HAP-1 (cell line): ENCODE data around the gene SBNO2.

Experiments used
- DNase-seq, 2 experiments: peaks; one replicate each; pipeline ENCODE4 v3.0.0-alpha.2; 2016 to 2020; ENCODE audit warnings: low spot score in 2 of 2
- H3K27me3 ChIP-seq: fragments of 250-450 bp; sonication (Bioruptor Pico); 2 replicates; pipeline ENCODE4 v1.5.1; 2020; ENCODE audit warnings: low read depth, mild to moderate bottlenecking, moderate library complexity
- H3K36me3 ChIP-seq: fragments of 250-450 bp; sonication (Bioruptor Pico); replicated peaks from 2 replicates; pipeline ENCODE4 v1.5.1; 2020; ENCODE audit warnings: mild to moderate bottlenecking
- H3K4me1 ChIP-seq: fragments of 250-450 bp; sonication (Bioruptor Pico); 2 replicates; pipeline ENCODE4 v1.5.1; 2020; ENCODE audit warnings: mild to moderate bottlenecking
- H3K4me3 ChIP-seq: fragments of 250-450 bp; sonication (Bioruptor Pico); 2 replicates; pipeline ENCODE4 v1.5.1; 2020; ENCODE audit warnings: mild to moderate bottlenecking, moderate library complexity
- H3K9me3 ChIP-seq: fragments of 250-450 bp; sonication (Bioruptor Pico); 2 replicates; pipeline ENCODE4 v1.5.1; 2020; ENCODE audit warnings: mild to moderate bottlenecking, moderate library complexity
- in situ Hi-C: fragments of 300-500 bp; cut with MboI; formaldehyde crosslinking; loops from 3 replicates; pipeline ENCODE4 v1.14.3; 2020; ENCODE audit warnings: low sequenced_read_pairs, inconsistent platforms, mixed read lengths

The SBNO2 gene

DNA sequence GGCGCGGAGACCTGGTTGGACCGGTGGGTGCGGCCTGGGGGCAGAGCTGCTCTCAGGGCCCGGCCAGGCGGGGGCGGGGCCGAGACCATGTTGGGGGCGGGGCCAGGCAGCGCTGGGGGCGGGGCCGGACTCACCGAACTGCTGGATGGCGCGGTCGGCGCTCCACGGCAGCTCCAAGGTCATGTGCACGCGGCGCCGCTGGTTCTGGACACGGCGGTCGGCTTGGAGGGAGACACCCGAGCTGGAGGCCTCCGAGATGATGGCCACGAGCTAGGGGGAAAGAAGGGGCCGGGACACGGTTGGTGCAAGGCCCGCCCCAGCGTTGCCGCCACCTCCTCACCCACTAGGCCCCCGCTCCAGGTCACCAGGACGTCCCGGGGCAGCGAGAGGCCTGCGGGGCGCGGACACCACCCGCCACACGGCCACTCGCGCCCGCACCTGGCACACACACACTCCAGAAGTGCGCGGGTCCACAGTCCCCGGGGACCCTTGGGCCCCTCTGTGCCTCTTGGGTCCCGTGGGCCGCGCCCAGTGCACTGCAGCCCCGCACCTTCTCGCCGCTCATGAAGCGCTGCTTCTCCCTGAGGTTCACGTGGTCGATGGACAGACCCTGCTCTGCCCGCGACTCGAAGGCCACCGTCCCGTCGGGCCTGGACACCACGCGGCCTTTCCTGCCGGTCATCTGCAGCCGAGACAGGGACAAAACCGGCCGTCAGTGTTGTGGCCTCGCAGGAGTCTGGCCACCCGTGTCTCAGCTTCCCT is 61.6 kb downstream of the SBNO2 start:
- Histone ChIP-seq H3K27me3 (no peaks in the 10 kb centered on the region), H3K36me3 (peaks cover 36% of the 10 kb centered on the region), H3K9me3 (no peaks in the 10 kb centered on the region), H3K4me3 (no peak overlapping the region), H3K4me1 (peaks cover 5% of the 10 kb centered on the region; the same call in 1 of the 2 replicates)
- in situ Hi-C loops: no loop called here
- peak in 1 of 2 experiments; percentile 38 for DNase-seq

DNA sequence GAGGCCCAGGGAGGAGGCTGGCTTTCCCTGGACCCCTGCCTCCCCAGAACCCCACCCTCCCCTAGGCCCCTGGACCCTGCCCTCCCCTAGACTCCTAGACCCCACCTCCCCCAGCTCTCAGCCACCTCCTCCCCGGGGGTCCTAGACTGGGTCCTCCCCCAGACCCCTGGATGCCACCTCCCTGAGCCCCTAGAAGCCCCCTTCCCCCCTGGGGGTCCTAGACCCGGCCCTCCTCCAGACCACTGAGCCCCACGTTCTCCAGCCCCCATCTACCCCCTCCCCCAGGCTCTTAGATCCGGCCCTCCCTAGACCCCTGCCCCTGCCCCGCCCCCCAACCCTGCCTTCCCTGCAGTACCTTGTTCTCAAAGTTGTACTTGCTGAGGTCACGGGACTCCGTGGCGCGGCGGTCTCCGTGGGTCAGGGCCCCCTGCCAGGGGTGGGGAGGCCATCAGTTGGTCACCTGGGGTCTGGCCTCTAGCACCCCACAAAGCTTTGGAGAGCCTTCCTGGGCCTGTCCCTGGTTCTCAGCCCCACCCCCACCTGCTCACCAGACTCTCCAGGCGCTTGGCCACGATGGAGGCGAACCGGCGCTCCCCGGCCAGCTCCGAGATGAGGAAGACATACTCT is 62.3 kb downstream of the SBNO2 start:
- Histone ChIP-seq H3K4me1 (peaks cover 5% of the 10 kb centered on the region; the same call in 1 of the 2 replicates), H3K36me3 (peaks cover 41% of the 10 kb centered on the region), H3K27me3 (no peaks in the 10 kb centered on the region), H3K9me3 (no peaks in the 10 kb centered on the region), H3K4me3 (no peak overlapping the region)
- DNase-seq: no peak
- in situ Hi-C loops: no loop called here

GRCh38 chr19:1110809-1111640 is 63.0 kb downstream of the SBNO2 start:
- peaks cover 48% of the 10 kb centered on the region for H3K36me3 ChIP-seq
- DNase-seq: no peak

GRCh38 chr19:1109697-1110671 is 64.1 kb downstream of the SBNO2 start:
- in situ Hi-C loops: loop anchor here (5.0 kb wide), 1 partner anchor 92 kb away; no protein-coding TSS in a partner anchor

More at GRCh38 chr19:1110809-1111640, 63.0 kb downstream of the SBNO2 start:
- Histone ChIP-seq H3K4me1 (peaks cover 5% of the 10 kb centered on the region; the same call in 1 of the 2 replicates), H3K9me3 (no peaks in the 10 kb centered on the region), H3K4me3 (no peak overlapping the region), H3K27me3 (no peaks in the 10 kb centered on the region)
- in situ Hi-C loops: no loop called here

DNA sequence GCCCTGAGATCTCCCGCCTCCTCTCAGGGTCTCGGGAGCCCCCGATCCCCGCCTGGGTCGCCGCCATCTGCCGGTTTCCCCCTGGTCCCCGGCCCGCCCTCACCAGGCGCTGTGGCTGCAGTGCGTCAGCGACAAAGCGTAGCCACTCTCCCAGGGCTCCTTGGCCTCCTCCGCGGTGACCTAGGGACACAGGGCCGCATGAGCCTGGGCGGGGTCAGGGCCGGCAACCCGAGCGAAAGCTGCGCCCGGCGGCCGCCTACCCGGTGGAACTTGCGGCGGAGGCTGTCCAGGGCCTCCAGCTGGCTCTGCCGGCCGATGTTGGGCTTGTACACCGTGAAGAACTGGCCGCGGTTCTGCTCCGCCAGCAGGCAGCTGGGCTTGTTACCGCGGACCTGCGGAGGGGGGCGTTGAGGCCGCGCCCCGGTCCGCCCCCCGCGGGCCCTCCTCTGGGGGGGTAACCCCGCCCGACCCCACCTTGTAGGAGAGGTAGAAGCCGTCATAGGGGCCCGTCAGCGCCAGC is 65.0 kb downstream of the SBNO2 start:
- peaks cover 5% of the 10 kb centered on the region; the same call in 1 of the 2 replicates for H3K4me1 ChIP-seq
- no peak overlapping the region for H3K4me3 ChIP-seq
- DNase-seq: no peak
- no peaks in the 10 kb centered on the region for H3K9me3 ChIP-seq
- H3K27me3 ChIP-seq: no peaks in the 10 kb centered on the region
- H3K36me3 ChIP-seq: peaks cover 43% of the 10 kb centered on the region
- in situ Hi-C loops: loop anchor here (5.0 kb wide), 1 partner anchor 93 kb away; no protein-coding TSS in a partner anchor

More at GRCh38 chr19:1109697-1110671, 64.1 kb downstream of the SBNO2 start:
- H3K4me3 ChIP-seq: no peak overlapping the region
- H3K4me1 ChIP-seq: peaks cover 5% of the 10 kb centered on the region; the same call in 1 of the 2 replicates
- H3K36me3 ChIP-seq: peaks cover 48% of the 10 kb centered on the region
- no peaks in the 10 kb centered on the region for H3K9me3 ChIP-seq
- no peaks in the 10 kb centered on the region for H3K27me3 ChIP-seq
- no peak for DNase-seq

GRCh38 chr19:1108291-1109031 is 65.6 kb downstream of the SBNO2 start:
- H3K4me3 ChIP-seq: no peak overlapping the region
- H3K9me3 ChIP-seq: no peaks in the 10 kb centered on the region
- H3K4me1 ChIP-seq: peaks cover under 1% of the 10 kb centered on the region; the same call in 1 of the 2 replicates
- no peaks in the 10 kb centered on the region for H3K27me3 ChIP-seq
- peaks cover 37% of the 10 kb centered on the region for H3K36me3 ChIP-seq
- in situ Hi-C loops: loop anchor here (5.0 kb wide), 1 partner anchor 94 kb away; no protein-coding TSS in a partner anchor
- no peak for DNase-seq

GRCh38 chr19:1107661-1108261 is 66.3 kb downstream of the SBNO2 start:
- H3K4me1 ChIP-seq: peaks cover 1% of the 10 kb centered on the region; the same call in 1 of the 2 replicates
- no peaks in the 10 kb centered on the region for H3K9me3 ChIP-seq
- no peak overlapping the region for H3K4me3 ChIP-seq
- peaks cover 33% of the 10 kb centered on the region for H3K36me3 ChIP-seq
- in situ Hi-C loops: loop anchor here (5.0 kb wide), 1 partner anchor 95 kb away; no protein-coding TSS in a partner anchor
- H3K27me3 ChIP-seq: no peaks in the 10 kb centered on the region
- DNase-seq: no peak

DNA sequence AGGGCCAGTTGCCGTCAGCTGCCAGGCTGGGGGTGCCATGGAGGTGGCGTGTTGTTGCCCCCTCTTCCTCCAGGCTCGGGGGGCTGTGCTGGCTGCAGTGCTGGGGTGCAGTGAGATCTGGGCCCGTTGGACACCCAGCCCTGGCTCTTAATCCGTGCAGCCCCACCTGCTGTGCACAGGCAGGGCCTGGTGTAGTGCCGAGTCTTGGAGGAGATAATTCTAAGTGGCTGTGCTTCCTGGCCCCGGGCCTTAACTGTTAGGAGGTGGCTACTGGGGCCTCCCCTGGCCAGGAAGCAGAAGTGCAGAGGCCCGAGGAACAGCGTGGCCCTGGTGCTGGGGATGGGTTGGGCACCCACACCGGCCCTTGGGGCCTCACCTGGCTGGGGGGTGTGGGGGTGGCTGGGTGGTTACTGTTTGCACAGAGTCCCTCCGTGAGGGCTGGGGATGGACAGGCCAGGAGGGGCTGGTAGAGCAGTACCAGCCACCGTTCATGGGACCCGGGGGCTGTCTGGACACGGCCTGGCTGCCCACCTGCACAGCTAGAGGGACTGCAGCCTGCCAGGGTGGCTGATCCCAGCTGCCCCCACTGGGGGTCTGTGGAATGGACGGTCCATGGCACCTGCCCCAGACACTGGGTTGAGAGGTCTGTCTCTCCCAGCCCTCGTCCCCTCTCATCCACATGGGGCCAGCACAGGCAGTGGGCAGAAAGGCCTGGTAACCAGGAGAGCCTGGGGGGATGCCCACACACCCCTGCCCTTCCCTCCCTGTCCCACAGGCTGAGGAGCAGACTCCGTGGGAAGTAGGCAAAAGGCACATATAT is 67.0 kb downstream of the SBNO2 start:
- DNase-seq: no peak
- in situ Hi-C loops: loop anchor here (5.0 kb wide), 1 partner anchor 95 kb away; no protein-coding TSS in a partner anchor
- H3K36me3 ChIP-seq: peaks cover 28% of the 10 kb centered on the region

DNA sequence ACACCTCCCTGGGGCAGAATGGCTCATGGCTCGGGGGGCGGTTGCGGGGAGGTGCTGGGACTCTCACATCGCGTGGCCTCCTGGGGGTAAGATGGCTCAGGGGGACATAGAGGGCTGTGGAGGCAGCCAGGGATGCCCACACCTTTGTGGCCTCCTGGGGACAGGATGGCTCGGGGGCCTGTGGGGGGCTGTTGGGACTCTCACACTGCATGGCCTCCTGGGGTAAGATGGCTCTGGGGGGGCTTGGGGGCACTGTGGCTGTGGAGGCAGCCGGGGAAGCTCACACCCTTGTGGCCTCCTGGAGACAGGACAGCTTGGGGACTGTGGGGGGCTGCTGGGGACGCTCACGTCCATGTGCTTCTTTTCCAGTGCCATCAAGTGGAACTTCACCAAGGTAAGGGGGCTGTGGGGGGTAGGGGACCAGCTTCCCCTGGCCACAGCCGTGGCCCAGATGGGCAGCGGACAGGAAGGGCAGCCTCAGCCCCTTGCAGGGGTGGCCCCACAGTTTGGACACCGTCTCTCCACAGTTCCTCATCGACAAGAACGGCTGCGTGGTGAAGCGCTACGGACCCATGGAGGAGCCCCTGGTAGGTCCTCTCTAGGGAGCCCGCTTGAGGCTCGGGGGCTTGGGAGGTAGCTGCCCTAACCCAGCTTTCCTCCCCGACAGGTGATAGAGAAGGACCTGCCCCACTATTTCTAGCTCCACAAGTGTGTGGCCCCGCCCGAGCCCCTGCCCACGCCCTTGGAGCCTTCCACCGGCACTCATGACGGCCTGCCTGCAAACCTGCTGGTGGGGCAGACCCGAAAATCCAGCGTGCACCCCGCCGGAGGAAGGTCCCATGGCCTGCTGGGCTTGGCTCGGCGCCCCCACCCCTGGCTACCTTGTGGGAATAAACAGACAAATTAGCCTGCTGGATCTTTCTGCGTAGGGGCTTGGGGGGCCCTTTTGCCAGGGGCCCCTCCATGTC is 67.9 kb downstream of the SBNO2 start:
- H3K36me3 ChIP-seq: peaks cover 26% of the 10 kb centered on the region
- no peak for DNase-seq
- in situ Hi-C loops: loop anchor here (5.0 kb wide), 1 partner anchor 96 kb away; no protein-coding TSS in a partner anchor
- peaks cover 11% of the 10 kb centered on the region for H3K4me1 ChIP-seq
- no peaks in the 10 kb centered on the region for H3K27me3 ChIP-seq
- H3K4me3 ChIP-seq: no peak overlapping the region
- no peaks in the 10 kb centered on the region for H3K9me3 ChIP-seq

More for the DNA sequence above, 67.0 kb downstream of the SBNO2 start:
- H3K9me3 ChIP-seq: no peaks in the 10 kb centered on the region
- peaks cover 5% of the 10 kb centered on the region; the same call in 1 of the 2 replicates for H3K4me1 ChIP-seq
- no peak overlapping the region for H3K4me3 ChIP-seq
- H3K27me3 ChIP-seq: no peaks in the 10 kb centered on the region
